SU-DHL-6 (cell line): Measurements from ENCODE around the gene ANGPTL1.

Experiments
- H2AFZ ChIP-seq: fragments of 200-600 bp; sonication (generic); 2 replicates; pipeline ENCODE4 v1.6.1; 2014; ENCODE audit warnings: low read depth, mild to moderate bottlenecking, moderate library complexity, mixed read lengths, antibody characterized with exemption, low read length; ENCODE audit not compliant: severe bottlenecking
- H3F3A ChIP-seq: fragments of 200-600 bp; shearing (Covaris generic); 2 replicates; pipeline ENCODE4 v1.6.0; 2016; ENCODE audit warnings: antibody characterized with exemption, mild to moderate bottlenecking; ENCODE audit not compliant: insufficient read depth
- H3K27ac ChIP-seq: fragments of 200-600 bp; sonication (generic); 2 replicates; pipeline ENCODE4 v1.5.1; 2016; ENCODE audit warnings: low read depth, mild to moderate bottlenecking, low read length, moderate library complexity, mixed read lengths
- H3K27me3 ChIP-seq: fragments of 200-600 bp; sonication (generic), shearing (Covaris generic); 2 replicates; pipeline ENCODE4 v1.6.0; 2014; ENCODE audit warnings: mild to moderate bottlenecking, low read length
- H3K36me3 ChIP-seq: fragments of 200-600 bp; sonication (generic); 2 replicates; pipeline ENCODE4 v1.6.1; 2014; ENCODE audit warnings: mild to moderate bottlenecking, low read length, mixed read lengths
- H3K4me2 ChIP-seq: fragments of 300-600, 200-600 bp; shearing (Covaris generic), sonication (generic); 2 replicates; pipeline ENCODE4 v1.6.0; 2014; ENCODE audit warnings: low read length, low read depth, mild to moderate bottlenecking; ENCODE audit not compliant: poor library complexity, severe bottlenecking
- H3K4me3 ChIP-seq: fragments of 200-600 bp; sonication (generic); 2 replicates; pipeline ENCODE4 v1.5.1; 2014; ENCODE audit warnings: antibody characterized with exemption, low read length, mild to moderate bottlenecking, mixed read lengths; ENCODE audit not compliant: insufficient read depth, poor library complexity, severe bottlenecking
- H3K79me2 ChIP-seq: fragments of 200-600 bp; sonication (generic); 2 replicates; pipeline ENCODE4 v1.6.1; 2014; ENCODE audit warnings: mild to moderate bottlenecking, low read length, moderate library complexity; ENCODE audit not compliant: insufficient read depth
- H3K9ac ChIP-seq: fragments of 200-600 bp; sonication (generic); 2 replicates; pipeline ENCODE4 v1.7.0; 2014; ENCODE audit warnings: mild to moderate bottlenecking, low read length
- H3K9me2 ChIP-seq: fragments of 200-600 bp; sonication (generic); replicated peaks from 2 replicates; pipeline ENCODE4 v1.6.1; 2014; ENCODE audit warnings: low read length; ENCODE audit not compliant: insufficient read depth
- H3K9me3 ChIP-seq: fragments of 200-600 bp; sonication (generic); 2 replicates; pipeline ENCODE4 v1.6.1; 2014; ENCODE audit warnings: low read length, mixed read lengths; ENCODE audit not compliant: insufficient read depth
- H4K20me1 ChIP-seq: fragments of 200-600 bp; sonication (generic); 2 replicates; pipeline ENCODE4 v1.6.1; 2014; ENCODE audit warnings: low read depth, mild to moderate bottlenecking, antibody characterized with exemption, low read length, moderate library complexity, mixed read lengths
- CTCF ChIP-seq: fragments of 200-600 bp; sonication (generic); IDR thresholded peaks from one replicate; pipeline ENCODE4 v1.5.1; 2017; ENCODE audit warnings: antibody characterized with exemption, mild to moderate bottlenecking, low read length, moderate library complexity; ENCODE audit not compliant: insufficient read depth, poor library complexity, severe bottlenecking
- EZH2phosphoT487 ChIP-seq: fragments of 200-600 bp; sonication (generic), shearing (Covaris generic); conservative IDR thresholded peaks from 2 replicates; pipeline ENCODE4 v1.6.1; 2018; ENCODE audit warnings: mild to moderate bottlenecking, antibody characterized with exemption, low read length, moderate library complexity, mixed read lengths

ANGPTL1 gene

GRCh38 chr1:178875936-178876335 lies 5.1 kb upstream of the ANGPTL1 start:
- Histone ChIP-seq H3K4me2 (no peak overlapping the region), H3K27ac (no peak overlapping the region), H2AFZ (no peak overlapping the region), H3F3A (peaks cover 18% of the 10 kb centered on the region; the same call in 1 of the 2 replicates), H3K9me2 (no peaks in the 10 kb centered on the region), H4K20me1 (no peaks in the 10 kb centered on the region), H3K36me3 (peaks cover 36% of the 10 kb centered on the region), H3K9ac (no peak overlapping the region), H3K9me3 (no peaks in the 10 kb centered on the region), H3K4me3 (no peak overlapping the region), H3K79me2 (no peaks in the 10 kb centered on the region), H3K27me3 (no peaks in the 10 kb centered on the region)
- TF ChIP-seq CTCF (no peak), EZH2phosphoT487 (no peak)

DNA sequence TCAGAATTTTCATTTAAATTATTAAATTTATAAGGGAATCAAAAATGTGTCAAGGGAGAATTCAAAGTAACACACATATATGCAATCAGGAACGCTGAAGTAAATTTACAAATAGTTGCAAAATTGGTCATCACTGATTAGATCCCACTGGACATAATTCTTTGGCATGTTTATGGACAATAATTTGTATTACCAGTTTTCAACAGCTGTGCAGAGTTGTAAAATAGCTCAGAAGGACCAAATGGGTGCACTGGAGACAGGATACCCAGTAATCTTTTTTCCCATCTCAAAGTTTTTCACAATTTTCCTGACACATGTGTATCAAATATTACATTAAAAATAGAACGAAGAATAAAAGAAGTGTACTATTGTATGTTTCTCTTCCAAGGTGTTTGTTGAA lies 4.1 kb upstream of the ANGPTL1 start:
- Histone ChIP-seq H3K4me2 (no peak overlapping the region), H3K27ac (no peak overlapping the region), H2AFZ (no peak overlapping the region), H3F3A (peaks cover 18% of the 10 kb centered on the region; the same call in 1 of the 2 replicates), H3K9me2 (no peaks in the 10 kb centered on the region), H3K4me3 (no peak overlapping the region), H3K27me3 (no peaks in the 10 kb centered on the region), H4K20me1 (no peaks in the 10 kb centered on the region), H3K9ac (no peak overlapping the region), H3K9me3 (no peaks in the 10 kb centered on the region), H3K36me3 (peaks cover 30% of the 10 kb centered on the region), H3K79me2 (no peaks in the 10 kb centered on the region)
- TF ChIP-seq EZH2phosphoT487 (no peak), CTCF (no peak)

DNA sequence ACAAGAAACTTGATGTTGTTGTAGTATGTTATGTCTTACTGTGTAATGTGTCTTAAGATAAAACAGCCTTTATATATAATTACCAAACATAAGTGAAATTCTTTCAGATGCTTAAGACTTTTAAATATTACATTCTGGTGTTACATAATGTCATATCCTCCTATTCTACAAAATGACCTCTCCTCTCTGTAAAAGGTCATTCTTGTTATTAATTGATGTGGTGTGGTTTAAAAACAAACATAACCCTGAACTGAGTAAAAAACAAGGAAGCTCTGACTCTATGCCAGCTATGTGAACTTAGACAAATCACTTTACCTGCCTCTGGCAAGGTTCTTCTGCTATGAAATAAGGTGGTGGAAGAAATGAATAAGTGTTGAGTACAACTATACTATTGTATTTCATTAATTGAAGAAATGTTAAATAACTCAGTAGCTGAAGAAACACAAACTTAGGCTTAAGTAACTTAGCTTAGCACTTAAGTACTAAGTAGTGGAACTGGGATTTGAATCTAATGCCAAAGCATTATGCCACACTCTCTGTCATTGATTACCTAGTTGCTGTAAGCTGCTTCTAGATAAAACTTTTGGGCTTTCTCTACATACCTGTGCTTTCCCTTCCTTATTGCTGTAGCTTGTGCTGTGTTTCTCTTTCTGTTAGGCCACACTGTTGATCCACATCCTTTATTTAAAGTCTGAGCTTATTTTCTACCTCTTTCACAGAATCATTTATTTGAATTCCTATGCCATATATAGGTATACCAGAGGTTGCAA lies 859 bp upstream of the ANGPTL1 start:
- Histone ChIP-seq H2AFZ (no peak overlapping the region), H3K27ac (no peak overlapping the region), H3K9ac (no peak overlapping the region), H3K9me3 (no peaks in the 10 kb centered on the region), H3K36me3 (peaks cover 17% of the 10 kb centered on the region; the same call in 1 of the 2 replicates), H3K4me3 (no peak overlapping the region), H4K20me1 (no peaks in the 10 kb centered on the region), H3K4me2 (no peak overlapping the region), H3K79me2 (no peaks in the 10 kb centered on the region), H3K27me3 (no peaks in the 10 kb centered on the region), H3K9me2 (no peaks in the 10 kb centered on the region), H3F3A (peaks cover 12% of the 10 kb centered on the region)
- no peak for TF ChIP-seq CTCF
- TF ChIP-seq EZH2phosphoT487 = no peak
